PFSK-1 (cell line): ENCODE measurements around the gene KLF3.

ENCODE experiments used
- POLR2AphosphoS5 ChIP-seq: IDR thresholded peaks from 2 replicates; pipeline ENCODE4 v1.6.1; 2012; ENCODE audit warnings: low read depth, mild to moderate bottlenecking, control low read depth, low read length, moderate library complexity
- TF ChIP-seq, protein P1 (sequence below), 2 experiments: IDR thresholded peaks; 2 replicates each; pipeline versions ENCODE4 v1.6.1 to v1.8.0; 2011 to 2012; ENCODE audit warnings: low read depth in 2 of 2, low read length in 2 of 2, control low read depth in 1 of 2, inconsistent platforms in 1 of 2, mild to moderate bottlenecking in 1 of 2, moderate library complexity in 1 of 2; ENCODE audit not compliant: insufficient read depth in 1 of 2

GRCh38 chr4:38692421-38692820 lies 28.4 kb downstream of the KLF3 start:
- TF ChIP-seq, protein P1, sequence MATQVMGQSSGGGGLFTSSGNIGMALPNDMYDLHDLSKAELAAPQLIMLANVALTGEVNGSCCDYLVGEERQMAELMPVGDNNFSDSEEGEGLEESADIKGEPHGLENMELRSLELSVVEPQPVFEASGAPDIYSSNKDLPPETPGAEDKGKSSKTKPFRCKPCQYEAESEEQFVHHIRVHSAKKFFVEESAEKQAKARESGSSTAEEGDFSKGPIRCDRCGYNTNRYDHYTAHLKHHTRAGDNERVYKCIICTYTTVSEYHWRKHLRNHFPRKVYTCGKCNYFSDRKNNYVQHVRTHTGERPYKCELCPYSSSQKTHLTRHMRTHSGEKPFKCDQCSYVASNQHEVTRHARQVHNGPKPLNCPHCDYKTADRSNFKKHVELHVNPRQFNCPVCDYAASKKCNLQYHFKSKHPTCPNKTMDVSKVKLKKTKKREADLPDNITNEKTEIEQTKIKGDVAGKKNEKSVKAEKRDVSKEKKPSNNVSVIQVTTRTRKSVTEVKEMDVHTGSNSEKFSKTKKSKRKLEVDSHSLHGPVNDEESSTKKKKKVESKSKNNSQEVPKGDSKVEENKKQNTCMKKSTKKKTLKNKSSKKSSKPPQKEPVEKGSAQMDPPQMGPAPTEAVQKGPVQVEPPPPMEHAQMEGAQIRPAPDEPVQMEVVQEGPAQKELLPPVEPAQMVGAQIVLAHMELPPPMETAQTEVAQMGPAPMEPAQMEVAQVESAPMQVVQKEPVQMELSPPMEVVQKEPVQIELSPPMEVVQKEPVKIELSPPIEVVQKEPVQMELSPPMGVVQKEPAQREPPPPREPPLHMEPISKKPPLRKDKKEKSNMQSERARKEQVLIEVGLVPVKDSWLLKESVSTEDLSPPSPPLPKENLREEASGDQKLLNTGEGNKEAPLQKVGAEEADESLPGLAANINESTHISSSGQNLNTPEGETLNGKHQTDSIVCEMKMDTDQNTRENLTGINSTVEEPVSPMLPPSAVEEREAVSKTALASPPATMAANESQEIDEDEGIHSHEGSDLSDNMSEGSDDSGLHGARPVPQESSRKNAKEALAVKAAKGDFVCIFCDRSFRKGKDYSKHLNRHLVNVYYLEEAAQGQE (IDR thresholded peaks at IDR 0.05; ENCODE audit: insufficient read depth in 1 of 2, low read depth in 2 of 2, low read length in 2 of 2), result no peak
- TF ChIP-seq POLR2AphosphoS5, result no peak
